Cardiac fibroblast (primary cell): ENCODE results near the gene SUGT1.

ENCODE experiments used
- DNase-seq, 2 donors: peaks; one replicate each; pipeline versions ENCODE4 v3.0.0 to v3.0.0-alpha.2; 2010; ENCODE audit warnings: low read depth in 2 of 2
- H3K4me3 ChIP-seq, 2 donors: replicated peaks in 1 of 2; 1 replicate in 1 of 2; 2 replicates in 1 of 2; pipeline ENCODE4 v1.5.1; 2011; ENCODE audit warnings: low read depth in 2 of 2, low read length in 2 of 2, mild to moderate bottlenecking in 2 of 2, moderate library complexity in 1 of 2
- CTCF ChIP-seq: IDR thresholded peaks from one replicate; pipeline ENCODE4 v1.5.1; 2011; ENCODE audit warnings: low read depth, mild to moderate bottlenecking, low read length, inconsistent platforms

SUGT1 gene

DNA sequence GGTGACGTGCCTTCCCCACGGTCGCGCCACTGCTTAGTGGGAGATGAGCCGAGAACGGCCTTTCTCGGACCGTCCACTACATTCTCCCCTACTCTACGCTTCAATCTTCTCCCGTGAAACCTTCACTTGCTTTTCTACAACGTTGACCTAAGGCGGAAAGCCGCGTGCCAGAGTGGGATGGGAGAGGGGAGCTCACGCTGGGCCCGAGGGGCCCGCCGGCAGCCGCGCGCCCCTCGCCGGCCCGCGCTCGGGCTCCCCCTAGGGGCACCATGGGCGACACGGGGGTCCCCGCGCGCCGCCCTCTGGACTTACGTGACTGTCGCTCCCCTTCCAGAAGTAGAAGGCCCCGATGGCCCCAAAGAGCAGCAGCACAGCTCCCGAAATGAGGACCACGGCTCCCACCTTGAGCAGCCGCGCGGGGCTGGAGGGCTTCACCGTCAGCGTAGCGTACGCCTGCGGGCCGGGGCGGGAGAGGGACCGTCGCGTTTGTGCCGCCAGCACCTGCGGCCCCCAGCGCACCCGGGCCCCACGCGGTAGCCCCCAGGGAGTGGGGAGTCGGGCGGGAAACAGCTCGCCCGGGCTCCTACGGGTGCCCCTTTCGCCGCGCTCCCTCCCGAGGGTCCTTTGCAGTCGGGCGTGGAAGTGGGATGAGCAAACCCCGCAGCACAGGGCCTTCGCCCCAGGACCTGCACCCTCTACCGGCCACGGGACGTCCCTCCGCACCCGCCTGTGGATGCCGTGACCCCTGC lies 86.3 kb downstream of the SUGT1 start:
- no peak for TF ChIP-seq CTCF
- DNase-seq = peak in 1 of 2 donors; percentile 1
- peak overlapping the region in 1 of 2 donors; percentile 28 for H3K4me3 ChIP-seq

DNA sequence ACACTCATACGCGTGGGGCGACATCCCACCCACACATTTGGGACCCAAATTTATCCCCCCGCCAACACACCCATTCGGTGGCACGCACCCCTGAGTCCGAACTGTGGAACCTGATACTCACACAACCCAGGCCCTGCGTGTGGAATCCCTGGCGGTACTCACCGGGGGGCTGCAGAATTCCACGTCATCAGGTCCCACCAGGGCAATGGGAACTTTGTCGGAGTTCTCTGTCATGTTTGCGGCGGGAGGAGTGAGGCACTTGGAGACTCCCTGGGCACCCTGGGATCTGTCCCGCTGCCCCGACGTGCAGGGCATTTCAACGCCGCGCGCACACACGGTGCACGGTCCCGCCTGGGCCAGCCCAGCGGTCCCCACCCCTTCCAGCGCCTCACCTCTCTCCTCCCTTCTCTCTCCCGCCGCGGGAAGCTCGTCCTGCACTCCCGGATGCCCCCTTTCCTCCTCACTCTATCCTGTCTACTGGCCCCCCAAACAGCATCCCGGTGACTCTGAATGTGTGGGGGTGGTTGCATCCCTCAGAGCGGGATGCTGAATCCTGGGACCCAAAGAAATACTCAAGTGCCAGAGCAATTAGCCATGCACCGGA lies 86.9 kb downstream of the SUGT1 start, which contains the start of gene CNMD:
Gene CNMD (minus strand): TSS at position 353 of the 604 bp plus-strand sequence. CDS start 119 bp downstream, at position 234.
- TF ChIP-seq CTCF = no peak
- DNase-seq = no peak
- peak within 1 kb of the TSS in 1 of 2 donors; percentile 28 for H3K4me3 ChIP-seq

GRCh38 chr13:52743569-52743968 lies 90.9 kb downstream of the SUGT1 start:
- H3K4me3 ChIP-seq = no peak overlapping the region
- DNase-seq = no peak
- TF ChIP-seq CTCF = no peak

GRCh38 chr13:52743988-52744387 lies 91.4 kb downstream of the SUGT1 start:
- H3K4me3 ChIP-seq = no peak overlapping the region
- DNase-seq = no peak
- no peak for TF ChIP-seq CTCF

DNA sequence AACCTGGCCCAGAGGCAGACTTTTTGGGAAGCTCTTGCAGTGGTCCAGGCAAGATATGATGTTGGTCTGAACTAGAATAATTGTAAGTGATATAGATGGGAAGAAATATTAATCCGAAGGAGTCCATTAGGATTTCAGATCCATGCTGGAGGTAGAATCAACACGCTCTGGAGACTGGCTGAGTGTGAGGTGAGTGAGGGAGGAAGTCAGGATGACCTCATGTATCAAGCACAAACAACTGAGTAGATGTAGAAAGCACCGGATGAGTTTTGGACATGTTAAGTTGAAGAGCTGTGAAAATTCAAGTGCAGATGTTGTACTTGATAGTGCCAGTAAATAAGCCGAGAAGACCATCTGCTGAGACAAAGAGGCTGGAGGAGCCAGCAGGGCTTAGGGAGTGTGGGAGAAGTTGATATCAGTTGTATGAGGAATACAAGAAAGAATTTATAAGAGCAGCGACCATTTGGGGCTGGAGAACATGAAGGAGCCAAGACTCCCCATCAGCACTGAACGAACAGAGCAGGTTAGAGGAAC lies 92.3 kb downstream of the SUGT1 start:
- DNase-seq = no peak
- H3K4me3 ChIP-seq = no peak overlapping the region
- TF ChIP-seq CTCF = no peak

DNA sequence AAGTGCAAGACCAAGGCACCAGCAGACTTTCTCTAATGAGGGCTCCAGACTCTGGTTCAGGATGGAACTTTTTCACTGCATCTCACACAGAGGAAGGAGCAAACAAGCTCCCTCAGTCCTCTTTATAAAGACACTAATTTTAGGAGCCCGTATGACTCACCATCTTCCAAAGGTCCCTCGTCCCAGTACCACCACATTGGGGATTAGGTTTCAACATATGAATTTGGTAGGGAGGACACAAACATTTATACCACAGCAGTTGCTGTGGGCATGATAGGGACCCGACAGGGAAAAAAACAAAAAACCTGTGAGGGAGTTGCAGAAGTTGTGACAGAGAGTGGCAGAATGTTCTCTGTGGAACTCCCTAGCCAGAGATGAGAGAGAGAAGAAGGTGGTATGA lies 93.5 kb downstream of the SUGT1 start:
- no peak for TF ChIP-seq CTCF
- no peak for DNase-seq
- H3K4me3 ChIP-seq = no peak overlapping the region
